ENCODE results near the gene MRPL17.

DNA sequence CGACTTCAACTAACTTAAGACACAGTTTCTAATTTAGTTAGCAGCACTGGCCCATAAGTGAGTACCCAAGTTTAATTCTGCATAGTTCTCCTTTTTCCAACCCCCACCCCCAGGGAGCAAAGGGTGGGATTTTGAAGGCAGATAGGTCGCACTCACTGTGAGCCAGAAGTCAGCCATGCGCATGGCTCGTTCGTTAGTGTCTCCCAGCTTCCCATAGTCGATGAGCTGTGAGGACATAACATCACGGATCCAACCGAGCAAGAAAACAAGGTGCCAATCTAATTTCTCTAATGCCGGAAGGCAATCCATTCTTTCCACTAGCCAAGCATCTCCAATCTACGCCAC, 577 bp downstream of the MRPL17 start:
- TF ChIP-seq, protein P1, sequence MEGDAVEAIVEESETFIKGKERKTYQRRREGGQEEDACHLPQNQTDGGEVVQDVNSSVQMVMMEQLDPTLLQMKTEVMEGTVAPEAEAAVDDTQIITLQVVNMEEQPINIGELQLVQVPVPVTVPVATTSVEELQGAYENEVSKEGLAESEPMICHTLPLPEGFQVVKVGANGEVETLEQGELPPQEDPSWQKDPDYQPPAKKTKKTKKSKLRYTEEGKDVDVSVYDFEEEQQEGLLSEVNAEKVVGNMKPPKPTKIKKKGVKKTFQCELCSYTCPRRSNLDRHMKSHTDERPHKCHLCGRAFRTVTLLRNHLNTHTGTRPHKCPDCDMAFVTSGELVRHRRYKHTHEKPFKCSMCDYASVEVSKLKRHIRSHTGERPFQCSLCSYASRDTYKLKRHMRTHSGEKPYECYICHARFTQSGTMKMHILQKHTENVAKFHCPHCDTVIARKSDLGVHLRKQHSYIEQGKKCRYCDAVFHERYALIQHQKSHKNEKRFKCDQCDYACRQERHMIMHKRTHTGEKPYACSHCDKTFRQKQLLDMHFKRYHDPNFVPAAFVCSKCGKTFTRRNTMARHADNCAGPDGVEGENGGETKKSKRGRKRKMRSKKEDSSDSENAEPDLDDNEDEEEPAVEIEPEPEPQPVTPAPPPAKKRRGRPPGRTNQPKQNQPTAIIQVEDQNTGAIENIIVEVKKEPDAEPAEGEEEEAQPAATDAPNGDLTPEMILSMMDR (IDR thresholded peaks at IDR 0.05; ENCODE audit: low read length), result no peak
- TF ChIP-seq EZH2 (IDR thresholded peaks at IDR 0.05; ENCODE audit: borderline replicate concordance, low read length), result no peak
